Neural cell (in vitro differentiated cells): ENCODE measurements around the gene HARS2. TPM values are rescaled to one million over a fixed set of nuclear protein-coding genes. Genes with fewer than 3 reads are reported as not detected.
"Not testable (repeated sequence)": the region's sequence is repeated elsewhere in the genome, so short reads cannot be mapped to it uniquely, and the experiment has no call there.

Experiments used
- H2AFZ ChIP-seq: fragments of 200-600, 300-800 bp; sonication (generic), shearing (Covaris generic); 2 replicates; pipeline ENCODE4 v1.6.0; 2014; ENCODE audit warnings: low read depth, mild to moderate bottlenecking, antibody characterized with exemption, low read length, moderate library complexity
- H3F3A ChIP-seq: fragments of 200-600 bp; shearing (Covaris generic); 2 replicates; pipeline ENCODE4 v1.6.1; 2016; ENCODE audit warnings: mild to moderate bottlenecking, moderate library complexity, mixed read lengths, antibody characterized with exemption, low read length; ENCODE audit not compliant: insufficient read depth, poor library complexity, severe bottlenecking
- H3K27ac ChIP-seq: fragments of 200-600, 300-800 bp; sonication (generic), shearing (Covaris generic); 2 replicates; pipeline ENCODE4 v1.5.1; 2014; ENCODE audit warnings: mild to moderate bottlenecking, low read length, moderate library complexity
- H3K27me3 ChIP-seq: fragments of 300-800, 200-600 bp; sonication (generic), shearing (Covaris generic); 2 replicates; pipeline ENCODE4 v1.6.0; 2014; ENCODE audit warnings: mild to moderate bottlenecking, low read depth, low read length, moderate library complexity; ENCODE audit not compliant: insufficient read depth
- H3K36me3 ChIP-seq: fragments of 300-800, 200-600 bp; sonication (generic), shearing (Covaris generic); 2 replicates; pipeline ENCODE4 v1.5.1; 2014; ENCODE audit warnings: mild to moderate bottlenecking, antibody characterized with exemption, low read length, moderate library complexity; ENCODE audit not compliant: insufficient read depth
- H3K4me2 ChIP-seq: fragments of 300-800, 200-600 bp; sonication (generic), shearing (Covaris generic); 2 replicates; pipeline ENCODE4 v1.6.0; 2014; ENCODE audit warnings: mild to moderate bottlenecking, low read length
- H3K4me3 ChIP-seq: fragments of 300-800, 200-600 bp; sonication (generic), shearing (Covaris generic); 2 replicates; pipeline ENCODE4 v1.5.1; 2014; ENCODE audit warnings: mild to moderate bottlenecking, low read length, moderate library complexity
- H3K79me2 ChIP-seq: fragments of 200-600 bp; shearing (Covaris generic); replicated peaks from 2 replicates; pipeline ENCODE4 v1.6.0; 2014; ENCODE audit warnings: mild to moderate bottlenecking, low read length, moderate library complexity; ENCODE audit not compliant: insufficient read depth
- H3K9ac ChIP-seq: fragments of 300-800, 200-600 bp; sonication (generic), shearing (Covaris generic); 2 replicates; pipeline ENCODE4 v1.6.1; 2016; ENCODE audit warnings: mild to moderate bottlenecking, low read length, mixed read lengths
- H3K9me2 ChIP-seq: fragments of 200-600 bp; shearing (Covaris generic); 2 replicates; pipeline ENCODE4 v1.6.1; 2016; ENCODE audit warnings: mild to moderate bottlenecking, low read length, mixed read lengths; ENCODE audit not compliant: insufficient read depth
- H3K9me3 ChIP-seq: fragments of 200-600, 300-800 bp; sonication (generic), shearing (Covaris generic); 2 replicates; pipeline ENCODE4 v1.6.1; 2016; ENCODE audit warnings: mild to moderate bottlenecking, mixed run types, low read length, moderate library complexity, mixed read lengths
- H4K20me1 ChIP-seq: fragments of 200-600 bp; shearing (Covaris generic); 2 replicates; pipeline ENCODE4 v1.6.1; 2016; ENCODE audit warnings: mild to moderate bottlenecking, mixed run types; ENCODE audit not compliant: insufficient read depth
- CTCF ChIP-seq: fragments of 450-650 bp; IDR thresholded peaks from 2 replicates; pipeline ENCODE4 v1.5.1; 2014; ENCODE audit warnings: antibody characterized with exemption, mild to moderate bottlenecking, moderate library complexity; ENCODE audit not compliant: poor library complexity, severe bottlenecking
- EP300 ChIP-seq: fragments of 450-650 bp; conservative IDR thresholded peaks from 2 replicates; pipeline ENCODE4 v1.6.1; 2014; ENCODE audit warnings: antibody characterized with exemption, mild to moderate bottlenecking, moderate library complexity; ENCODE audit not compliant: poor library complexity, severe bottlenecking
- EZH2 ChIP-seq: fragments of 200-600, 300-800 bp; shearing (Covaris generic), sonication (generic); IDR thresholded peaks from 2 replicates; pipeline ENCODE4 v1.6.1; 2014; ENCODE audit warnings: antibody characterized with exemption, low read length, borderline replicate concordance, mild to moderate bottlenecking; ENCODE audit not compliant: insufficient read depth, poor library complexity, severe bottlenecking
- MXI1 ChIP-seq: fragments of 450-650 bp; conservative IDR thresholded peaks from 2 replicates; pipeline ENCODE4 v1.6.1; 2014; ENCODE audit warnings: antibody characterized with exemption, mild to moderate bottlenecking; ENCODE audit not compliant: poor library complexity, severe bottlenecking
- POLR2AphosphoS5 ChIP-seq: IDR thresholded peaks from 2 replicates; pipeline ENCODE4 v1.6.1; 2012
- RAD21 ChIP-seq: fragments of 450-650 bp; conservative IDR thresholded peaks from 2 replicates; pipeline ENCODE4 v1.6.1; 2014; ENCODE audit warnings: antibody characterized with exemption, mild to moderate bottlenecking, moderate library complexity
- REST ChIP-seq: IDR thresholded peaks from 2 replicates; pipeline ENCODE4 v1.6.1; 2012; ENCODE audit warnings: borderline replicate concordance
- SMC3 ChIP-seq: fragments of 450-650 bp; conservative IDR thresholded peaks from 2 replicates; pipeline ENCODE4 v1.6.1; 2014; ENCODE audit warnings: antibody characterized with exemption, mild to moderate bottlenecking, moderate library complexity; ENCODE audit not compliant: poor library complexity
- TAF1 ChIP-seq: IDR thresholded peaks from 2 replicates; pipeline ENCODE4 v1.6.1; 2012; ENCODE audit warnings: low read depth
- polyA plus RNA-seq: library from polyadenylated mRNA; depleted of rRNA; stranded (reverse); fragments of >200 nt; gene quantifications from 2 replicates; pipeline ENCODE4 v1.2.3, GENCODE V29; 2014

Gene HARS2
- polyA plus RNA-seq, 1 donor from 2014 or later, result 102 TPM

GRCh38 chr5:140713562-140714094, 22.4 kb downstream of the HARS2 start:
- no peaks in the 10 kb centered on the region for H3K9me2 ChIP-seq
- no peaks in the 10 kb centered on the region for H3K9me3 ChIP-seq
- no peaks in the 10 kb centered on the region for H3K79me2 ChIP-seq
- no peaks in the 10 kb centered on the region for H3K36me3 ChIP-seq
- TF ChIP-seq EZH2 (no peak), TAF1 (no peak), RAD21 (no peak), MXI1 (no peak), REST (no peak), EP300 (no peak), SMC3 (no peak), POLR2AphosphoS5 (no peak), CTCF (no peak)
- no peak overlapping the region for H3K4me2 ChIP-seq
- H3K27me3 ChIP-seq, result no peaks in the 10 kb centered on the region
- no peaks in the 10 kb centered on the region for H4K20me1 ChIP-seq
- no peak overlapping the region for H3K4me3 ChIP-seq
- no peak overlapping the region for H3K27ac ChIP-seq
- no peak overlapping the region for H2AFZ ChIP-seq
- no peaks in the 10 kb centered on the region for H3F3A ChIP-seq
- H3K9ac ChIP-seq, result no peak overlapping the region

- H3K4me2 ChIP-seq, H3K36me3 ChIP-seq, H3K9me3 ChIP-seq, H3K79me2 ChIP-seq, H3K9ac ChIP-seq, H4K20me1 ChIP-seq, H3K27me3 ChIP-seq, H3F3A ChIP-seq, H2AFZ ChIP-seq, H3K4me3 ChIP-seq, H3K27ac ChIP-seq, H3K9me2 ChIP-seq: not testable (repeated sequence)
Measured at GRCh38 chr5:140716238-140716637, 25.0 kb downstream of the HARS2 start.

- no peaks in the 10 kb centered on the region for H3K79me2 ChIP-seq
- H3K36me3 ChIP-seq, result no peaks in the 10 kb centered on the region
- H4K20me1 ChIP-seq, result no peaks in the 10 kb centered on the region
- no peak overlapping the region for H3K27ac ChIP-seq
- H3K4me2 ChIP-seq, result no peak overlapping the region
- no peaks in the 10 kb centered on the region for H3F3A ChIP-seq
- H3K9ac ChIP-seq, result no peak overlapping the region
- TF ChIP-seq TAF1, result no peak
- no peaks in the 10 kb centered on the region for H3K9me2 ChIP-seq
- H3K27me3 ChIP-seq, result no peaks in the 10 kb centered on the region
- no peak overlapping the region for H3K4me3 ChIP-seq
- H3K9me3 ChIP-seq, result no peaks in the 10 kb centered on the region
- H2AFZ ChIP-seq, result no peak overlapping the region
Measured at GRCh38 chr5:140718266-140718592, 27.0 kb downstream of the HARS2 start.

- not testable (repeated sequence) for H3F3A ChIP-seq, H3K79me2 ChIP-seq, H3K9ac ChIP-seq, H3K9me3 ChIP-seq, H3K4me2 ChIP-seq, H2AFZ ChIP-seq, H4K20me1 ChIP-seq, H3K27ac ChIP-seq, H3K9me2 ChIP-seq, H3K4me3 ChIP-seq, H3K27me3 ChIP-seq, H3K36me3 ChIP-seq
Measured at GRCh38 chr5:140720738-140721137, 29.5 kb downstream of the HARS2 start.

- H3K9ac ChIP-seq, H3F3A ChIP-seq, H3K27me3 ChIP-seq, H3K9me2 ChIP-seq, H4K20me1 ChIP-seq, H2AFZ ChIP-seq, H3K4me2 ChIP-seq, H3K9me3 ChIP-seq, H3K36me3 ChIP-seq, H3K79me2 ChIP-seq, H3K27ac ChIP-seq, H3K4me3 ChIP-seq: not testable (repeated sequence)
Measured at GRCh38 chr5:140721395-140721794, 30.1 kb downstream of the HARS2 start.
